ENCODE data around the gene RBM6.

GRCh38 chr3:49967291-49967690 lies 27.3 kb downstream of the RBM6 start:
- TF ChIP-seq CTCF (IDR thresholded peaks at IDR 0.05) = no peak
- no peak for TF ChIP-seq POLR2AphosphoS5 (IDR thresholded peaks at IDR 0.05; ENCODE audit: insufficient read depth in 1 of 2, low read depth in 1 of 2)
- TF ChIP-seq POLR2A (IDR thresholded peaks at IDR 0.05) = no peak

Data from vagina (tissue), 2 donors.